Measurements from ENCODE around the gene COL18A1. TPM values are rescaled to one million over a fixed set of nuclear protein-coding genes. Genes with fewer than 3 reads are reported as not detected.
"Not testable (repeated sequence)": the region's sequence is repeated elsewhere in the genome, so short reads cannot be mapped to it uniquely, and the experiment has no call there.

COL18A1 gene
- total and polyA plus RNA-seq, 10 donors: 35.0 to 208 (median 86.4) TPM

DNA sequence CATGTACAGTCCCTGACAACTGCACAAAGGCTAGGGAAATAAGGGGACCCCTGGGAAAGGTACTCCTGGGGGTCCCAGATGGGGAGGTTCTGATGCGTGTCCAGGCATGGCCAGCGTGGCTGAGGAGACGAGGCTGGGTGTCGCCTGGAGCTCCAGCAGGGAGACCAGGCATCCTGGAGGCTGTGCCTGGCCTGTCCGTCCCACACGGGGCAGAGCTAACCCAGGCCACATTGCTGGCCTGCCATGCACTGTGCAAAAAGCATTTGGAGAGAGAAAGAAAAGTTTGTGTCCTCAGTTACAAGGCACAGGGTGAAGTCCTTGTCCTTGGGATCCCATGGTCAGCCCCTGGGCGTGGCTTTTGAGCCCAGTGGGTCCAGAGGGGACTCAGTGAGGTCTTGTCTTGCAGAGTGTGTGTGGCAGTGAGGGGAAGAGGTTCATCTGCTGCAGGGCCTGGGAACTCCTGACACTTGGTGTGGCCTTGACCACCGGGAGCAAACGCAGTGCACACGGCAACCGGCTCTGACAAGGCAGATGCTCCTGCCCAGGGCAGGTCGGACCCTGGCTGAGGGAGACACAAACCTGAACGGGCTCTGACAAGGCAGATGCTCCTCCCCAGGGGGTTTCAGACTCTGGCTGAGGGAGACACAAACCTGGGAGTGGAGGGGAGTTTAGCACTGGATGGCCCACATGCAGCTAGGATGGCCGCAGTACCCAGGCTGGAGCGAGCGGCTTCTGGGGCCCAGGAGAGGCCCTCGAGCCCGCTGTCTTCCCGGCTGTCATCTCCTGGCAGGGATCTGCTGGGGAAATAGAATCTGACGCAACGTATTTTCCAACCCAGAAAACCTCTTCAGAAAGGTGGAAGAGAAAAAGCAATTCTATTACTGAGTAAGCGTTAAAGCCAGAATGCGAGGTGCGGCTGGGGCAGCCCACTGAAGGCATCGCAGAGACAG lies 37.3 kb upstream of the COL18A1 start:
- intact Hi-C loops (cut with DNase I; ENCODE audit: low total_unique reads): no loop called here
- H3K27ac ChIP-seq: peak overlapping the region in 6 of 8 donors; percentile 29 to 87 (median 64)
- H3K36me3 ChIP-seq: no peaks in the 10 kb centered on the region
- no peaks in the 10 kb centered on the region for H3K9me3 ChIP-seq
- H3K4me3 ChIP-seq: no peak overlapping the region
- H3K27me3 ChIP-seq (replicated peaks in 1 of 7): peaks cover 0 to 6% (median 0%) of the 10 kb centered on the region in 7 donors
- DNase-seq: no peak
- peaks cover 0 to 43% (median 24%) of the 10 kb centered on the region in 6 donors for H3K4me1 ChIP-seq
- TF ChIP-seq POLR2AphosphoS5 (IDR thresholded peaks at IDR 0.05) (no peak), POLR2A (IDR thresholded peaks at IDR 0.05) (no peak)
- TF ChIP-seq, protein P1, sequence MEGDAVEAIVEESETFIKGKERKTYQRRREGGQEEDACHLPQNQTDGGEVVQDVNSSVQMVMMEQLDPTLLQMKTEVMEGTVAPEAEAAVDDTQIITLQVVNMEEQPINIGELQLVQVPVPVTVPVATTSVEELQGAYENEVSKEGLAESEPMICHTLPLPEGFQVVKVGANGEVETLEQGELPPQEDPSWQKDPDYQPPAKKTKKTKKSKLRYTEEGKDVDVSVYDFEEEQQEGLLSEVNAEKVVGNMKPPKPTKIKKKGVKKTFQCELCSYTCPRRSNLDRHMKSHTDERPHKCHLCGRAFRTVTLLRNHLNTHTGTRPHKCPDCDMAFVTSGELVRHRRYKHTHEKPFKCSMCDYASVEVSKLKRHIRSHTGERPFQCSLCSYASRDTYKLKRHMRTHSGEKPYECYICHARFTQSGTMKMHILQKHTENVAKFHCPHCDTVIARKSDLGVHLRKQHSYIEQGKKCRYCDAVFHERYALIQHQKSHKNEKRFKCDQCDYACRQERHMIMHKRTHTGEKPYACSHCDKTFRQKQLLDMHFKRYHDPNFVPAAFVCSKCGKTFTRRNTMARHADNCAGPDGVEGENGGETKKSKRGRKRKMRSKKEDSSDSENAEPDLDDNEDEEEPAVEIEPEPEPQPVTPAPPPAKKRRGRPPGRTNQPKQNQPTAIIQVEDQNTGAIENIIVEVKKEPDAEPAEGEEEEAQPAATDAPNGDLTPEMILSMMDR (IDR thresholded peaks at IDR 0.05 in 8 of 11, conservative IDR thresholded peaks at IDR 0.05 in 3 of 11): no peak
- WGBS, 5 donors: 74 to 80% (median 77%) methylated on average over 22 to 25 of the region's 25 CpGs

DNA sequence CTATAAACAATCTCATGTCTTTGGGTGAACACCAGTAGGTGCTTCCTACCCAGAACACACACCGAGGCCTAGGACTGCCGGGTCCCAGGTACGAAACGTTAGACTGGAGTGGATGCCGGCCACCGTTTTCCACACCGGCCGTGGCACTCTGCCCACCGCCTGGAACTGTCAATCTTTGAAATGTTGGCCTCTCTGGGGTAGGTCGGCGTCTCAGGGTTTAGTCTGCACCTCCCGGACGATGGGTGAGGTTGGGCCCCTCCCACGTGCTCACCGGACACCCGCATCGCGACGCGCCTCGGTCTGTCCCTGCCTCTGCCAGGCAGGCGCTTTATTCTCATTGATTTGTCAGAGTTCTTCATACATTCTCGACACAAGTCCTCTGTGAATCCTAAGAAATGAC lies 35.9 kb upstream of the COL18A1 start:
- H3K36me3 ChIP-seq; H3K4me3 ChIP-seq; H3K9me3 ChIP-seq; H3K27me3 ChIP-seq (replicated peaks in 1 of 7); DNase-seq; intact Hi-C loops (cut with DNase I; ENCODE audit: low total_unique reads): not testable (repeated sequence)
- 89 to 94% (median 91%) methylated on average over 23 of the region's 23 CpGs for WGBS, 5 donors
- H3K27ac ChIP-seq: peak overlapping the region in 1 of 8 donors; percentile 16
- peaks cover 0 to 39% (median 20%) of the 10 kb centered on the region in 6 donors for H3K4me1 ChIP-seq

DNA sequence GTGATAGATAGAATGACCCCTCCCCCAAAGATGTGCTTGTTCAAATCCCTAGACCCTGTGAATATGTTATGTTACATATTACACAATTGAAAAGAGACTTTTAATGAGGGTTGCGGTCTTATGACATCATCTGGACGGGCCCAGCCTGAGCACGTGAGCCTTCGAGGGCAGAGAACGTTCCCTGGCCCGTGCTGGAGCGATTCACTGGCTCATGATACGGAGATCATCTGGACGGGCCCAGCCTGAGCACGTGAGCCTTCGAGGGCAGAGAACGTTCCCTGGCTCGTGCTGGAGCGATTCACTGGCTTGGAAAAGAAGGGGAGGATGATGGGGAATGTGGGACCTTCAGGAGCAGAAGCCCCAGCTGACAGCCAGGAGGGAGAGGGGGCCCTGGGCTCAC lies 34.4 kb upstream of the COL18A1 start:
- 75 to 94% (median 88%) methylated on average over 14 of the region's 14 CpGs for WGBS, 5 donors
- intact Hi-C loops (cut with DNase I; ENCODE audit: low total_unique reads): no loop called here
- H3K27ac ChIP-seq: no peak overlapping the region
- no peaks in the 10 kb centered on the region for H3K9me3 ChIP-seq
- no peak overlapping the region for H3K4me3 ChIP-seq
- H3K36me3 ChIP-seq: no peaks in the 10 kb centered on the region
- peaks cover 0 to 27% (median 12%) of the 10 kb centered on the region in 6 donors for H3K4me1 ChIP-seq
- DNase-seq: no peak
- TF ChIP-seq POLR2AphosphoS5 (IDR thresholded peaks at IDR 0.05) (no peak), POLR2A (IDR thresholded peaks at IDR 0.05) (no peak)
- TF ChIP-seq, protein P1 (IDR thresholded peaks at IDR 0.05 in 8 of 11, conservative IDR thresholded peaks at IDR 0.05 in 3 of 11): no peak
- H3K27me3 ChIP-seq (replicated peaks in 1 of 7): peaks cover 0 to 20% (median 0%) of the 10 kb centered on the region in 7 donors

DNA sequence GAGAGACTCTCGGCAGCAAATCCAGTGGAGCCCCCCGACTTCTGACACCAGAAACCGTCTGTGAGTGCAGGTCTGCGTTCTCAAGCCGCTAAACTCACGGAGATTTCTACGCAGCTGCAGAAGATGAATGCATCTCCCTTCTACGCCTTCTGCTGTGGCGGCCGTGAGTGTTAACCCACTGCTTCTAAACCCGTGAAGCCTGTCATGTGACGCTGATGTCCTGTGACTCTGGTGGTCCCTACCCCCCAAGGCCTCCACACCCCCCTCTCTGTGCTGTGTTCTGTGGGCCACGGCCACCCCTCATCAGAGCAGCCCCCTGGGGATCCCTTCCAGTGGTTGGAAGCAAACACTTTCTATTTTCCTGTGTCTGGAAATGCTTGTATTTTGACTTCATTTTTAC lies 33.9 kb upstream of the COL18A1 start:
- no peak overlapping the region for H3K27ac ChIP-seq
- intact Hi-C loops (cut with DNase I; ENCODE audit: low total_unique reads): no loop called here
- no peaks in the 10 kb centered on the region for H3K9me3 ChIP-seq
- DNase-seq: no peak
- H3K4me3 ChIP-seq: no peak overlapping the region
- no peaks in the 10 kb centered on the region for H3K36me3 ChIP-seq
- H3K27me3 ChIP-seq (replicated peaks in 1 of 7): peaks cover 0 to 20% (median 0%) of the 10 kb centered on the region in 7 donors
- peaks cover 0 to 27% (median 12%) of the 10 kb centered on the region in 6 donors for H3K4me1 ChIP-seq
- TF ChIP-seq, protein P1 (IDR thresholded peaks at IDR 0.05 in 8 of 11, conservative IDR thresholded peaks at IDR 0.05 in 3 of 11): no peak
- TF ChIP-seq POLR2AphosphoS5 (IDR thresholded peaks at IDR 0.05) (no peak), POLR2A (IDR thresholded peaks at IDR 0.05) (no peak)
- WGBS, 5 donors: 79 to 88% (median 83%) methylated on average over 10 to 13 of the region's 13 CpGs

Measured in spleen (tissue), 11 donors.